ENCODE data around the gene UACA.
A peak's percentile ranks its signal among the peaks of the same experiment; 100 is the strongest.

Gene UACA

GRCh38 chr15:70768257-70768883 is 5.0 kb upstream of the UACA start:
- no peak overlapping the region for H3K4me3 ChIP-seq (ENCODE audit: low read depth, low read length)
- no peak for TF ChIP-seq CTCF (IDR thresholded peaks at IDR 0.05; ENCODE audit: low read depth, low read length)
- no peak for TF ChIP-seq MYC (IDR thresholded peaks at IDR 0.05; ENCODE audit: low read depth, low read length)
- TF ChIP-seq POLR2A (IDR thresholded peaks at IDR 0.05; ENCODE audit: extremely low read depth, insufficient read length) = no peak
- TF ChIP-seq MAX (IDR thresholded peaks at IDR 0.05; ENCODE audit: low read depth, low read length) = no peak
- DNase-seq (ENCODE audit: low read depth) = no peak

GRCh38 chr15:70767667-70768066 is 4.3 kb upstream of the UACA start:
- DNase-seq (ENCODE audit: low read depth) = no peak
- TF ChIP-seq CTCF (IDR thresholded peaks at IDR 0.05; ENCODE audit: low read depth, low read length) = no peak
- TF ChIP-seq MAX (IDR thresholded peaks at IDR 0.05; ENCODE audit: low read depth, low read length) = no peak
- TF ChIP-seq MYC (IDR thresholded peaks at IDR 0.05; ENCODE audit: low read depth, low read length) = no peak
- TF ChIP-seq POLR2A (IDR thresholded peaks at IDR 0.05; ENCODE audit: extremely low read depth, insufficient read length) = no peak
- H3K4me3 ChIP-seq (ENCODE audit: low read depth, low read length) = no peak overlapping the region

GRCh38 chr15:70766597-70766996 is 3.2 kb upstream of the UACA start:
- TF ChIP-seq MYC (IDR thresholded peaks at IDR 0.05; ENCODE audit: low read depth, low read length) (no peak), MAX (IDR thresholded peaks at IDR 0.05; ENCODE audit: low read depth, low read length) (no peak), CTCF (IDR thresholded peaks at IDR 0.05; ENCODE audit: low read depth, low read length) (no peak), POLR2A (IDR thresholded peaks at IDR 0.05; ENCODE audit: extremely low read depth, insufficient read length) (no peak)
- DNase-seq (ENCODE audit: low read depth) = no peak
- no peak overlapping the region for H3K4me3 ChIP-seq (ENCODE audit: low read depth, low read length)

- TF ChIP-seq POLR2A (IDR thresholded peaks at IDR 0.05; ENCODE audit: extremely low read depth, insufficient read length) (no peak), CTCF (IDR thresholded peaks at IDR 0.05; ENCODE audit: low read depth, low read length) (no peak), MYC (IDR thresholded peaks at IDR 0.05; ENCODE audit: low read depth, low read length) (no peak), MAX (IDR thresholded peaks at IDR 0.05; ENCODE audit: low read depth, low read length) (no peak)
- H3K4me3 ChIP-seq (ENCODE audit: low read depth, low read length) = no peak overlapping the region
- no peak for DNase-seq (ENCODE audit: low read depth)
Measured at GRCh38 chr15:70765504-70766281, 2.3 kb upstream of the UACA start.

GRCh38 chr15:70763950-70764730 is 782 bp upstream of the UACA start:
- DNase-seq (ENCODE audit: low read depth) = no peak
- no peak for TF ChIP-seq POLR2A (IDR thresholded peaks at IDR 0.05; ENCODE audit: extremely low read depth, insufficient read length)
- no peak for TF ChIP-seq CTCF (IDR thresholded peaks at IDR 0.05; ENCODE audit: low read depth, low read length)
- no peak for TF ChIP-seq MYC (IDR thresholded peaks at IDR 0.05; ENCODE audit: low read depth, low read length)
- no peak for TF ChIP-seq MAX (IDR thresholded peaks at IDR 0.05; ENCODE audit: low read depth, low read length)
- H3K4me3 ChIP-seq (ENCODE audit: low read depth, low read length) = peak overlapping the region; percentile 53

Data from NB4 (cell line).